Subcutaneous adipose tissue (tissue), 4 donors: ENCODE measurements around the gene CLHC1. TPM values are rescaled to one million over a fixed set of nuclear protein-coding genes. Genes with fewer than 3 reads are reported as not detected.

Source experiments
- total RNA-seq, 4 donors: library from RNA; depleted of rRNA; stranded (reverse); fragments of >200 nt; gene quantifications; one replicate each; pipeline ENCODE4 v1.1.0, GENCODE V29; 2016
- TF ChIP-seq, protein P1 (sequence below): fragments of 450-650 bp; IDR thresholded peaks from one replicate; pipeline ENCODE4 v1.5.1; 2016; ENCODE audit warnings: low read depth, mild to moderate bottlenecking, control low read depth, antibody characterized with exemption, moderate library complexity

Gene CLHC1
- total RNA-seq, 4 donors from 2014 or later, result 3.2 to 15.8 (median 6.3) TPM

DNA sequence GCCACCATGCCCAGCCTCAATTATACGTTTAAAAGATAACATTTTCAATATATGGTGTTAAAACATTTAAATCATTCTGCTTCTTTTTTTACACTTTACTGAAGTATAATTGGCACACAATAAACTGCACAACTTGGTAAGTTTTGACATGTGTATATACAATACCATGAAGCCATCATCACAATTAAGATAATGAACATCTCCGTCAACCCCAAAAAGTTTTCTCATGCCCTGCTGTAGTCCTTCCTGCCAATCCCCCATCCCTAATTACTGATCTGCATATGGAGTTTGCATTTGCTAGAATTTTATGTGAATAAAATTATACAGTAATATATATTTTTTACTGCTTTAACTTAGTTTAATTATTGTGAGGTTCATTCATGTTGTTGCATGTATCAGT, 96.6 kb downstream of the CLHC1 start:
- TF ChIP-seq, protein P1, sequence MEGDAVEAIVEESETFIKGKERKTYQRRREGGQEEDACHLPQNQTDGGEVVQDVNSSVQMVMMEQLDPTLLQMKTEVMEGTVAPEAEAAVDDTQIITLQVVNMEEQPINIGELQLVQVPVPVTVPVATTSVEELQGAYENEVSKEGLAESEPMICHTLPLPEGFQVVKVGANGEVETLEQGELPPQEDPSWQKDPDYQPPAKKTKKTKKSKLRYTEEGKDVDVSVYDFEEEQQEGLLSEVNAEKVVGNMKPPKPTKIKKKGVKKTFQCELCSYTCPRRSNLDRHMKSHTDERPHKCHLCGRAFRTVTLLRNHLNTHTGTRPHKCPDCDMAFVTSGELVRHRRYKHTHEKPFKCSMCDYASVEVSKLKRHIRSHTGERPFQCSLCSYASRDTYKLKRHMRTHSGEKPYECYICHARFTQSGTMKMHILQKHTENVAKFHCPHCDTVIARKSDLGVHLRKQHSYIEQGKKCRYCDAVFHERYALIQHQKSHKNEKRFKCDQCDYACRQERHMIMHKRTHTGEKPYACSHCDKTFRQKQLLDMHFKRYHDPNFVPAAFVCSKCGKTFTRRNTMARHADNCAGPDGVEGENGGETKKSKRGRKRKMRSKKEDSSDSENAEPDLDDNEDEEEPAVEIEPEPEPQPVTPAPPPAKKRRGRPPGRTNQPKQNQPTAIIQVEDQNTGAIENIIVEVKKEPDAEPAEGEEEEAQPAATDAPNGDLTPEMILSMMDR, result no peak

DNA sequence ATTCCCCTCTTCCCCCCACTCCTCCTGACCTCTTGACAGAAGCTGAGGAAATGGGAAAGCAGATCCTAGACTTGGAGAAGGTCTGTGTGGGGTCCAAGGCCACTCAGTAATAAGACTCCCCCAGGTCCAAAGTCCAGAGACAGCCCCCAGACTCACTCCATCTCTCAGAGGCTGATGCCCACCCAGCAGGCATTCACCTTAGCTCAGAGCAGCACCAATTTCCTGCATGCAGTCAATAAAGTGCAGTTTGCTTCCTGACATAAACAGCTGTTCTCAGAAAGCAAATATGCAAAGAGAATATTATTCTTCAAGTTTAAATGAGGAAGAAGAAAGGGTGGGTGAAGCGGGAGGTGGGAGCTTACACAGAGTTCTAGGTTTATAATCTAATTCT, 97.8 kb downstream of the CLHC1 start:
- TF ChIP-seq, protein P1, result no peak

DNA sequence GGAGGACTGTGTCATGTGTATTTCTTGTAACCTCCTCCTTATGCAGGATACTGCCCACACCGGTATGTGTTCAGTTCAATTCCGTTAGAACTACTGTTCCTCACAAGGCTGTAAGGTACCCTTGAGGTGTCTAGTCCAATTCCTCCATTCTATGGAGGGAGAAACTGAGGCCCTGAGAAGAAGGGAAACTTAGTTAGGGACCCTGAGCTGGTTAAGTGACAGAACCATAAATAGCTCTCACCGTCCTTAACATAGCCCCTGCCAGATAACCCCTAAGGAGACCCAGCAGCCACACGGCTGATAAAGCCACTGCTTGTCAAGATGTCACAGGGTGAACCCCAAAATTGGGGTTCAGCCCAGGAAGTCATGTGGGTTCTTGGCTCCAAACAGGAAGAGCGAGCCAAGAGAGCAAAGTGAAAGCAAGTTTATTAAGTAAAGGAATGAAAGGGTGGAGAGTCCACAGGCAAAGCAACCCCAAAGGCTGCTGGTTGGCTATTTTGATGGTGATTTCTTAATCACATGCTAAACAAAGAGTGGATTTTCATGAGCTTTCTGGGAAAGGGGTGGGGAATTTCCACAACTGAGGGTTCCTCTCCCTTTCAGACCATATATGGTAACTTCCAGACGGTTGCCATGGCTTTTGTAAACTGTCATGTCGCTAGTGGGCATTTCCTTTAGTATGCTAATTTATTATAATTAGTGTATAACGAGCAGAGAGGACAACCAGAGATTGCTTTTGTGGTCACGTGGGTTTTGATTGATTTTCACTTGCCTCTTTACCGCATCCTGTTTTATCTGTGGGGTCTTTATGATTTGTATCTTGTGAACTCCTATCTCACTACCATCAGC, 98.4 kb downstream of the CLHC1 start:
- TF ChIP-seq, protein P1, result no peak

DNA sequence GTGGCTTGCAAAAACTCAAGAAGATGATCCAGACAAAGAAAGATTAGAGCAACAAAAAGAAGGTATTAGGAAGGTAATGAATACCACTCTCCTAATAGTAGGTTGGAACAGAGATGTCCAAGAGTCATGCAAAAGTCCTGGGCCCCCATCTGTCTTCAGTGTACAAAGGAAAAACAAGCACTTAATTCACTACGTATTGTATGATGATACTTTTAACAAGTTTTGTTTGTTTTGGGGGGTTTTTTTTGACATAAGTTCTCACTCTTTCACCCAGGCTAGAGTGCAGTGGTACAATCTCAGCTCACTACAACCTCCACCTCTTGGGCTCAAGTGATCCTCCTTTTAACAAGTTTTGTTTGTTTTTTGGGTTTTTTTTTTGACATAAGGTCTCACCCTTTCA, 101.2 kb downstream of the CLHC1 start:
- TF ChIP-seq, protein P1, result no peak

Other genes with a start within 250 kb of the CLHC1 start
- 100 to 1,000 TPM; 347 to 464 (median 405) TPM for gene RTN4, start 181.8 kb downstream of the CLHC1 start, total RNA-seq
- gene RPS27A, start 395 bp upstream of the CLHC1 start, total RNA-seq, result 1,000 to 10,000 TPM in 3 of 4 donors, 100 to 1,000 TPM in 1; 939 to 2,786 (median 1,413) TPM
- gene MTIF2, start 36.9 kb upstream of the CLHC1 start, total RNA-seq, result 10 to 100 TPM; 17.8 to 34.9 (median 26.3) TPM
- gene CCDC88A, start 187.6 kb upstream of the CLHC1 start, total RNA-seq, result 100 to 1,000 TPM in 1 of 4 donors, 10 to 100 TPM in 3; 55.2 to 269 (median 76.6) TPM